ENCODE measurements around the gene PIAS2. TPM values are rescaled to one million over a fixed set of nuclear protein-coding genes. Genes with fewer than 3 reads are reported as not detected.
"Not testable (repeated sequence)": the region's sequence is repeated elsewhere in the genome, so short reads cannot be mapped to it uniquely, and the experiment has no call there.

PIAS2 gene
- total RNA-seq, 3 donors from 2014 or later (not counting 1 experiment from before 2014, with no cell fraction given) = 48.9 to 55.9 (median 50.0) TPM

- TF ChIP-seq CTCF (IDR thresholded peaks at IDR 0.05) = no peak
- Histone ChIP-seq H3K4me3 (ENCODE audit: low read length) (no peak overlapping the region), H3K27ac (ENCODE audit: low read length) (no peak overlapping the region), H3K9me3 (ENCODE audit: control insufficient read depth, insufficient read depth, low read length) (no peaks in the 10 kb centered on the region), H3K27me3 (ENCODE audit: control insufficient read depth, insufficient read depth, low read length) (no peaks in the 10 kb centered on the region), H3K4me1 (ENCODE audit: control insufficient read depth, insufficient read depth, low read length) (no peaks in the 10 kb centered on the region), H3K36me3 (ENCODE audit: control insufficient read depth, insufficient read depth, low read length) (no peaks in the 10 kb centered on the region)
- intact Hi-C loops (cut with micrococcal nuclease) = no loop called here
- Mint-ChIP-seq H3K27ac (no peak overlapping the region), H3K36me3 (no peaks in the 10 kb centered on the region), H3K27me3 (ENCODE audit: low read depth in 2 of 2) (no peaks in the 10 kb centered on the region), H3K4me1 (no peaks in the 10 kb centered on the region), H3K9me3 (no peaks in the 10 kb centered on the region), H3K4me3 (no peak overlapping the region)
- WGBS (ENCODE audit: insufficient coverage) = 90% methylated on average over 2 of the region's 2 CpGs
- DNase-seq = no peak
- no peak for ATAC-seq
These were observed 105.0 kb downstream of the PIAS2 start for GRCh38 chr18:46812311-46812710.

- ATAC-seq (no peak), DNase-seq (no peak)
- WGBS (ENCODE audit: insufficient coverage) = 100% methylated on average over 1 of the region's 2 CpGs
- Histone ChIP-seq H3K27me3 (ENCODE audit: control insufficient read depth, insufficient read depth, low read length) (no peaks in the 10 kb centered on the region), H3K4me3 (ENCODE audit: low read length) (no peak overlapping the region), H3K9me3 (ENCODE audit: control insufficient read depth, insufficient read depth, low read length) (no peaks in the 10 kb centered on the region), H3K4me1 (ENCODE audit: control insufficient read depth, insufficient read depth, low read length) (no peaks in the 10 kb centered on the region), H3K36me3 (ENCODE audit: control insufficient read depth, insufficient read depth, low read length) (no peaks in the 10 kb centered on the region), H3K27ac (ENCODE audit: low read length) (no peak overlapping the region)
- no peak overlapping the region for H3K27ac Mint-ChIP-seq
- H3K9me3 Mint-ChIP-seq = no peaks in the 10 kb centered on the region
- no peaks in the 10 kb centered on the region for H3K36me3 Mint-ChIP-seq
- no peaks in the 10 kb centered on the region for H3K27me3 Mint-ChIP-seq (ENCODE audit: low read depth in 2 of 2)
- intact Hi-C loops (cut with micrococcal nuclease) = no loop called here
- TF ChIP-seq CTCF (IDR thresholded peaks at IDR 0.05) = no peak
- no peaks in the 10 kb centered on the region for H3K4me1 Mint-ChIP-seq
- H3K4me3 Mint-ChIP-seq = no peak overlapping the region
These were observed 106.8 kb downstream of the PIAS2 start for GRCh38 chr18:46810481-46811000.

- Mint-ChIP-seq H3K4me1 (no peaks in the 10 kb centered on the region), H3K27me3 (ENCODE audit: low read depth in 2 of 2) (no peaks in the 10 kb centered on the region), H3K4me3 (no peak overlapping the region), H3K9me3 (no peaks in the 10 kb centered on the region), H3K36me3 (no peaks in the 10 kb centered on the region), H3K27ac (no peak overlapping the region)
- Histone ChIP-seq H3K4me3 (ENCODE audit: low read length) (no peak overlapping the region), H3K9me3 (ENCODE audit: control insufficient read depth, insufficient read depth, low read length) (no peaks in the 10 kb centered on the region), H3K27me3 (ENCODE audit: control insufficient read depth, insufficient read depth, low read length) (no peaks in the 10 kb centered on the region), H3K4me1 (ENCODE audit: control insufficient read depth, insufficient read depth, low read length) (no peaks in the 10 kb centered on the region), H3K36me3 (ENCODE audit: control insufficient read depth, insufficient read depth, low read length) (no peaks in the 10 kb centered on the region), H3K27ac (ENCODE audit: low read length) (no peak overlapping the region)
- intact Hi-C loops (cut with micrococcal nuclease) = no loop called here
- 98% methylated on average over 4 of the region's 5 CpGs for WGBS (ENCODE audit: insufficient coverage)
- no peak for TF ChIP-seq CTCF (IDR thresholded peaks at IDR 0.05)
- no peak for DNase-seq
- ATAC-seq = no peak
These were observed 108.2 kb downstream of the PIAS2 start for GRCh38 chr18:46809145-46809544.

GRCh38 chr18:46795945-46796344 is 121.4 kb downstream of the PIAS2 start:
- H3K9me3 ChIP-seq (ENCODE audit: control insufficient read depth, insufficient read depth, low read length); H3K4me1 ChIP-seq (ENCODE audit: control insufficient read depth, insufficient read depth, low read length); H3K27ac Mint-ChIP-seq; H3K36me3 Mint-ChIP-seq; H3K27ac ChIP-seq (ENCODE audit: low read length); ATAC-seq; H3K9me3 Mint-ChIP-seq; intact Hi-C loops (cut with micrococcal nuclease); H3K4me3 ChIP-seq (ENCODE audit: low read length); H3K27me3 ChIP-seq (ENCODE audit: control insufficient read depth, insufficient read depth, low read length); DNase-seq; H3K4me1 Mint-ChIP-seq; H3K27me3 Mint-ChIP-seq (ENCODE audit: low read depth in 2 of 2); H3K4me3 Mint-ChIP-seq; H3K36me3 ChIP-seq (ENCODE audit: control insufficient read depth, insufficient read depth, low read length): not testable (repeated sequence)
- WGBS (ENCODE audit: insufficient coverage) = 90% methylated on average over 4 of the region's 6 CpGs

Data from natural killer cell (primary cell).